GM12874 (cell line): ENCODE results near the gene CA6.

Experiments
- CTCF ChIP-seq: IDR thresholded peaks from 2 replicates; pipeline ENCODE4 v1.5.1; 2011; ENCODE audit warnings: low read depth, mild to moderate bottlenecking, control low read depth, low read length, moderate library complexity; ENCODE audit not compliant: insufficient read depth

CA6 gene

GRCh38 chr1:8910331-8910730 lies 35.3 kb upstream of the CA6 start:
- no peak for TF ChIP-seq CTCF

GRCh38 chr1:8910914-8911313 lies 34.8 kb upstream of the CA6 start:
- no peak for TF ChIP-seq CTCF

GRCh38 chr1:8911416-8912309 lies 34.0 kb upstream of the CA6 start:
- no peak for TF ChIP-seq CTCF

- TF ChIP-seq CTCF, result no peak
Measured at GRCh38 chr1:8913457-8913856, 32.2 kb upstream of the CA6 start.

- no peak for TF ChIP-seq CTCF
Measured at GRCh38 chr1:8914466-8914865, 31.2 kb upstream of the CA6 start.

- TF ChIP-seq CTCF, result no peak
Measured at GRCh38 chr1:8915446-8915845, 30.2 kb upstream of the CA6 start.

- TF ChIP-seq CTCF, result no peak
Measured at GRCh38 chr1:8922962-8923361, 22.7 kb upstream of the CA6 start.
